ENCODE measurements around the gene SH3PXD2A.
"Not testable (repeated sequence)": the region's sequence is repeated elsewhere in the genome, so short reads cannot be mapped to it uniquely, and the experiment has no call there.

SH3PXD2A gene

GRCh38 chr10:103677486-103678177 is 177.7 kb downstream of the SH3PXD2A start:
- DNase-seq = no peak

DNA sequence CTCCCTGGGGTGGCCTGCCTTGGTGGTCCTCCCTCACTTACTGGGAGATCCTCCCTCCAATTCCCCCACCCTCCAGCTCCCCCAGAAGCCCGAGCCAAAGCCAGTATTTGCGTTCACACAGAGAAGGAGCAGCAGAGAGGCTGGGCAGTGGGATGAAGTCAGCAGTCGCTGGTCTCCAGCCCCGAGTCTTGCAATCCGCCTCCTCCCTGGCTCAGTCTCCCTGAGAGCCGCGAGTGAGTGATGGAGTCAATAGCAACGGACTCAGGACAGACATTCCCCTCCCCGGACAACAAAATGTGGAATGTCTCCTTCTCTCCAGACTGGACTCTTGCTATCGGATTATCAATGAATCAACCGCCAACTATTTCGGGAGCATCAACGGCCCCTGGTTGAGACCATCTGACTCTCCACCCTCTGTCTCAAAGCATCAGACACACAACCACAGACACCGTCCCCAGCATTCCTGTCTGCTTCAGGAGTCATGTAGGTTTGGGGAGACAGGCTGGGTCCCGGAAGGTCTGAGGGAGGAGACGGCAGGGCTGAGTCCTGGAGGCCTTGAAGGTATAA is 178.4 kb downstream of the SH3PXD2A start:
- no peak for DNase-seq

- DNase-seq = no peak
Observed at GRCh38 chr10:103676058-103676785, 179.2 kb downstream of the SH3PXD2A start.

DNA sequence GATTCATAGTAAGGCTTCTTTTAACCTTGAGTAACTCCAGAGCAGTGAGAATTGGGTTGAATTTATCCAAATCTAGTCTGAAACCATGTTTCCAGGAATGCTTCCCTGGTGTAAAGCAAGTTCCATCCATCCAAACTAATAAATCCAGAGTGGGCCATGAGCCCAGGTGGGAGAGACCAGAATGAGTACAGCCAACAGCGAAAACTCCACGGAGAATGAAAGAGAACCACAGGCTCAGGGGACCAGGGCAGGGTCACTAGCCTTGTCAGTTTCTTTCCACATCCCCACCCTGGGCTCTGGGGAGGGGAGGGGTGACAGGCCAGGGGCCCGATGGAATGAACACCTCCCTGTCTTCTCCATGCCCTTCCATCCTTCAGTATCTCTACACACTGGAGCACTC is 181.8 kb downstream of the SH3PXD2A start:
- no peak for DNase-seq

- no peak for DNase-seq
Observed at GRCh38 chr10:103672345-103672744, 183.0 kb downstream of the SH3PXD2A start.

GRCh38 chr10:103671126-103671895 is 184.1 kb downstream of the SH3PXD2A start:
- DNase-seq = no peak

DNA sequence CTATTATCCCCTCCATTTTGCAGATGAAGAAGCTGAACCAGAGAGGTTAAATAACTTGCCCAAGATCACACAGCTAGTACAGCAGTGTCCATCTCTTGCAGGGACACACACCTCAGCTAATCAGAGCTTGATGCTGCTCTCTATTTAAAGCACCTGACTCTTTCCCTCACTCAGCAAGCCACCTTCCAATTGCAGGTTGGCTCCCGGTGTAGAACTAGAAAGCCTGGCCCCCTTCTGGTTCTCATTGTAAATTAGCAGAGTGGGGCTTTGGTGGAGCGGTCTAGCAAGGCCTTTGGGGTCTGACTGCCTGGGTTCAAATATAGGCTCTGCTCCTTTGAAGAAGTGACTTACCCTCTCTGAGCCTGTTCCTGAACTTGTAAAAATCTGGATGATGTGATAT is 185.4 kb downstream of the SH3PXD2A start:
- DNase-seq = no peak

DNA sequence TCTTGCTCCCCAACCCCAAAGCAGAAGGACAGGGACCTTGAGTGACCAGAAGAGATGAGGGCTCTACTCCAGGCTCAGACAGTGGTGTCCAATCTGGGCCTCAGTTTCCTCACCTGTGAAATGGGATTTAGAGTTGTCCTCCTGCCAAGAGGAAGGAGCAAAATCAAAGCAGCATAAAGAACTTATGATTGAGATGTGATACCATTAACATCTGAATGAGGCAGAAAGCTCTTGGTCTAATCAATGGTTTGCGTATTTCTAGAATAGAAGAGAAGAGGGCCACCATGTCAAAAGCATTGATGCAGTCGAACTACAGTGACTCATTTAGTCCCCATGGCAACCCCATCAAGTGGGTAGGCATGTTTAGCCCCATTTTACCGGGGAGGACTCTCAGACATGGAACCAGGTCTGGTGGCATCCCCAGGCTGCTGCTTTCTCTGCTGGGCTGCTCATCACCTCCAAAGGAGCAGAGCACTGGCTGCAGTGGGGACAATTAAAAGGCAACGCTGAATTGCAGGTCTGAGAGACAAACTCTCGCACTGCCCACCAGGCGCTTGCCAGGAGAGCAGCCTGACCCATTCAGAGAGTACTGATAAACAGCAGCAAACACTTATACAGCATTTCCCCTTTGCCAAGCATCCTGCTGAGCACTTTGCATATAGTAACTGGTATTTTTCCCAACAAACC is 186.0 kb downstream of the SH3PXD2A start:
- no peak for DNase-seq

- DNase-seq = no peak
Observed at GRCh38 chr10:103668351-103669242, 186.8 kb downstream of the SH3PXD2A start.

DNA sequence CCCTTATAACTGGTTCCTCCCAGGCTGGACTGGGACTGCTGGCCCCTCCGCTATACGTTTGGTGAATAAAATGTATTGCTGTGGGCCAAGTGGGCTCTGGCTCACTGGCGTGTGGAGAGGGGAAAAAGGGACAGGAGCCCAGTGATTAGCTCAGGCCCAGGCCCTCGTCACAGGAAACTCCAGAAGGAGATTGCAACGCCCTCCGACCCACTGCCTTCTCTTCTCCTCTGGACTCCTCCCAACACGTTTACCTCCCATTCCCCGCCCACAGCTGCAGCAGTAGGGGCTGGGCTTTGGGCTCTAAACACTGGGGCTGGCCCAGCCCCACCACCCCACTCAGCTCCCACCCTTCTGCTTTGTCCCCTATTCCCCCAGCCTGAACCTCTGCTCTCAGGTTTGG is 188.0 kb downstream of the SH3PXD2A start:
- no peak for DNase-seq

GRCh38 chr10:103666762-103667150 is 188.6 kb downstream of the SH3PXD2A start:
- DNase-seq = no peak

- DNase-seq = no peak
Observed at GRCh38 chr10:103666087-103666761, 189.2 kb downstream of the SH3PXD2A start.

DNA sequence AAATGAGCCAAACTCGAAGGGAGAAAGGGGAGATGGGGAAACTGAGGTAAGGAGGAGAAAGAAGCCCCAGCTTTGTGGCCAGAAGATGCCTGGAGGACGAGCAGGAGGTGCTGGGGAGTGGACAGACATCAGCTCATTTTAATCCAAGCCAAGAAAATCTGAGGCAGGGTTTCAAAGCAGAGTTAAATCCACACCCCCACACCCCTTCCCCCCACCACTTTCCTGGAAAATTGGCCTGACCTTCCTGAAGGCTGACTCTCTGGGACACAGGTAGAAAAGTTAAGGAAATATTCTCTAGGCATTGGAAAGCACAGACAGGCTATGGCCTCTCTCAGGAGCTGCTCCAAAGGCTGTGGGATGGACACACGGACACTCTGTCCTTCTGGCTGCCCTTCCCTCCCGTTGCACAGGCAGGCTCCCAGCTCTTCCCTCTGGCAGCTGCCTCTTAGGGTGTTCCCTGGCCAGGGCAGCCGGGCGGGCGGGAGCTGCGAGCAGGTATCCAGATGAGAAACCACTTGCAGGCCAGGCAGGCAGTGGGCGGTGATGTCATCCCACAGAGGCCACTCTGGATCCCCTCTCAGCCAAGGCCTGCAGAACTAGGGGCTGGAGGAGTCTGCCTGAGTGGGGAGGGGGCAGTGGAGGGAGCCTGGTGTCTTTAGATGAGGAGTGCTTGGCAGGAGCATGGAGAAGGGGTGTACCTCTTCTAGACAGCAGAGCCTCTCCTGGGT is 190.1 kb downstream of the SH3PXD2A start:
- no peak for DNase-seq

- no peak for DNase-seq
Observed at GRCh38 chr10:103663802-103664201, 191.6 kb downstream of the SH3PXD2A start.

DNA sequence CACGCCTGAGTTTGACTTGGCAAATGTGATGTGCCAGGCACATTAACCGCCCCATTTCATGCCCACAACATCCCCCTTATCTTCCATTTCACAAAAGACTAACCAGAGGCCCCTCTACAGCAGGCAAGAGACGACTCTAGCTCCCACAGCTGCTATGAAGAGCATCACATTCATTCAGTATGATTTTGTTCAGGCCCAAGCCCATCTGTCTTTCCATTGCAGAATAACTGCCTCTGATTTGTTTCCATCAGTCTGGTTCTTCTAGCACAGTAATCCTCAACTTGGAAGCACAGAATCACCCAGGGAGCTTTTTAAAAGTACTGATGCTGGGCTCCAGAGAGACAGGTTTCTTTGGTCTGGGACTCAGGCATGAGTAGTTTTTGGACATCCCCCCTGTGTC is 192.1 kb downstream of the SH3PXD2A start:
- DNase-seq = no peak

DNA sequence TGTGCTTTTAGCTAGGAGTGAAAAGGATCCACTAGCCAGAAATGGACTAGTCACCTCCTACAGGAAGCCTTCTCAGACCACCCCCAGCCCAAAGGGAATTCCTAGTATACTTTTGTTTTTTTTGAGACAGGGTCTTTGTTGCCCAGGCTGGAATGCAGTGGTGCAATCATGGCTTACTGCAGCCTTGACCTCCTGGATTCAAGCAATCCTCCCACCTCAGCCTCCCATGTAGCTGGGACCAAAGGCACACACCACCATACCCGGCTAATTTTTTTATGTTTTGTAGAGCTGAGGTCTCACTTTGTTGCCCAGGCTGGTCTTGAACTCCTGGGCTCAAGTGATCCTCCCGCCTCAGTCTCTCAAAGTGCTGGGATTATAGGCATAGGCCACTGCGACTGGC is 192.7 kb downstream of the SH3PXD2A start:
- not testable (repeated sequence) for DNase-seq

DNA sequence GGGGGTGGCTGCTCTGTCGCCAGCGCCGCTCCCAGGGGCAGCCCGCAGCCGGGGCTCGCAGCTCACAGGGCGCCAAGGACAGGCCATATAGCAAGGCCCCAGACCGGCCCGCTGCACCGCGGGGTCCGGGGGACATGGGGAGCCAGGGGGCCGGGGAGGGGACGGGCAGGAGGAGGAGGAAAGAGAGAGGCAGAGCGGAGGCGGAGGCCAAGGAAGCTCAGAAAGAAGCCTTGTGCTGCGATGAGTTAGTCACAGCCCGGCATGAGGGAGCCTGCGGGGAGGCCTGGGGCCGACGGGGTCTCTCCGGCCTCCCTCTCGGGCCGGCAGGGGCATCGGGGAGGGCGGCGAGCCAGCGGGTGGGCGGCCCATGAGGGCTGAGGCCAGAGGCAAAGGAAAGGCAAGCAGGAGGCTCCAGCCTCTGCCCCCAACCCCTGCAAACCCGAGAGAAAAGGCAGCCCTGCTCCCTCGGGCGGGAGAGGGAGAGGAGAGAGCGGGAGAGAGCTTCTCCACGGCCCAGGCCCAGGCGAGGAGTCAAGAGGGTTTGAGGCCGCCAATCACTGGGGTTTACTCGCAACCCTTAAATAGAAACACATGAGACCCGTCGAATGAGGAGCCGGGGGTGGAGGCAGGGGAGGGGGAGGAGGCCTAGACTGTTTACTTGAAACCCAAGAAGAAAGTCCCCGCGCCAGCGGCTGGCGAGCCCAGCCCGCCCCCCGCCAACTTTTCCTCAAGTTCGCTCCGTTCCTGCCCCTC is 194.0 kb downstream of the SH3PXD2A start:
- DNase-seq = peak; percentile 44

GRCh38 chr10:103660364-103661197 is 194.8 kb downstream of the SH3PXD2A start:
- no peak for DNase-seq
